HG02678 (cell line): ENCODE results near the gene KCNT1.

ENCODE experiments used
- ATAC-seq: cut with Tn5 transposase; IDR thresholded peaks from one replicate; pipeline ENCODE4 v1.9.1; 2021; ENCODE audit warnings: mild to moderate bottlenecking, moderate library complexity; ENCODE audit not compliant: unreplicated experiment

The KCNT1 gene

GRCh38 chr9:135840539-135840938, 138.6 kb downstream of the KCNT1 start:
- no peak for ATAC-seq
